GM12878 (cell line): ENCODE data around the gene DLG2. TPM values are rescaled to one million over a fixed set of nuclear protein-coding genes. Genes with fewer than 3 reads are reported as not detected.

Experiments
- ATAC-seq: fragments of 200-7000 bp; cut with Tn5 transposase; 3 replicates; pipeline ENCODE4 v1.9.1; 2020; ENCODE audit warnings: mild to moderate bottlenecking, moderate library complexity
- BruUV-seq: library from RNA; stranded (reverse); fragments of 400-500 nt; replicated peaks from 2 replicates; lab custom pipeline; 2021; lab: Mats Ljungman, UMichigan
- CTCF ChIA-PET: fragments of 300-600 bp; sonication (Branson Sonifier 250); formaldehyde crosslinking; extraction: SDS; loops from one replicate; lab custom pipeline; 2021; ENCODE audit warnings: inconsistent platforms; lab: Yijun Ruan, JAX
- POLR2A ChIA-PET: fragments of 350-600 bp; formaldehyde crosslinking; extraction: SDS; loops from one replicate; lab custom pipeline; 2021; ENCODE audit warnings: inconsistent platforms; lab: Charles Lee
- RAD21 ChIA-PET: fragments of 300-600 bp; sonication (Branson Sonifier 250); formaldehyde crosslinking; loops from one replicate; lab custom pipeline; 2023; ENCODE audit warnings: antibody characterized with exemption; ENCODE audit not compliant: unreplicated experiment; lab: Charles Lee
- SMC1A ChIA-PET: fragments of 300-600 bp; sonication (Branson Sonifier 250); formaldehyde crosslinking; loops from one replicate; lab custom pipeline; 2023; ENCODE audit not compliant: unreplicated experiment, uncharacterized antibody; lab: Charles Lee
- DNase-seq: peaks from one replicate; pipeline ENCODE4 v3.0.0-alpha.2; 2011; ENCODE audit warnings: low read depth, low spot score
- FAIRE-seq: peaks from 3 replicates; lab custom pipeline; 2011; peaks lifted over from hg19 to GRCh38; lab: Jason Lieb, UNC
- H2AFZ ChIP-seq: 2 replicates; pipeline ENCODE4 v1.6.0; 2011; ENCODE audit warnings: low read depth, low read length, control low read depth; ENCODE audit not compliant: control insufficient read depth
- H3K27ac ChIP-seq: 2 replicates; pipeline ENCODE4 v1.5.1; 2011; ENCODE audit warnings: control low read depth; ENCODE audit not compliant: control insufficient read depth, insufficient read depth
- H3K27me3 ChIP-seq, 2 experiments: replicated peaks in 1 of 2; 2 replicates each; pipeline versions ENCODE4 v1.6.0 to v1.6.1; 2011; ENCODE audit warnings: low read length in 1 of 2; ENCODE audit not compliant: control insufficient read depth in 2 of 2, insufficient read depth in 2 of 2
- H3K36me3 ChIP-seq, 2 experiments: 2 replicates each; pipeline ENCODE4 v1.5.1; 2011; ENCODE audit warnings: low read length in 1 of 2; ENCODE audit not compliant: control insufficient read depth in 2 of 2, insufficient read depth in 2 of 2
- H3K4me1 ChIP-seq: 2 replicates; pipeline ENCODE4 v1.6.1; 2011; ENCODE audit warnings: mild to moderate bottlenecking, low read length, moderate library complexity, mixed read lengths; ENCODE audit not compliant: control insufficient read depth, insufficient read depth
- H3K4me2 ChIP-seq: 2 replicates; pipeline ENCODE4 v1.6.0; 2011; ENCODE audit warnings: control low read depth; ENCODE audit not compliant: control insufficient read depth, insufficient read depth
- H3K4me3 ChIP-seq: fragments of 200-600 bp; sonication (generic); 2 replicates; pipeline ENCODE4 v1.5.1; 2016
- H3K79me2 ChIP-seq: 2 replicates; pipeline ENCODE4 v1.6.0; 2011; ENCODE audit warnings: low read length; ENCODE audit not compliant: control insufficient read depth, insufficient read depth
- H3K9ac ChIP-seq: 2 replicates; pipeline ENCODE4 v1.8.0; 2011; ENCODE audit warnings: low read length, control low read depth, mixed read lengths; ENCODE audit not compliant: control insufficient read depth, insufficient read depth
- H3K9me3 ChIP-seq: replicated peaks from 3 replicates; pipeline ENCODE4 v1.5.1; 2011; ENCODE audit warnings: mild to moderate bottlenecking, low read length; ENCODE audit not compliant: control insufficient read depth, insufficient read depth
- H4K20me1 ChIP-seq: 2 replicates; pipeline ENCODE4 v1.6.0; 2011; ENCODE audit not compliant: control insufficient read depth, insufficient read depth
- ATF7 ChIP-seq: fragments of 450-650 bp; IDR thresholded peaks from 2 replicates; pipeline ENCODE4 v1.6.1; 2016; ENCODE audit warnings: low read depth, mild to moderate bottlenecking
- CBFB ChIP-seq: IDR thresholded peaks from 2 replicates; pipeline ENCODE4 v1.6.1; 2016; ENCODE audit warnings: antibody characterized with exemption, low read depth
- EGR1 ChIP-seq, 2 experiments: IDR thresholded peaks; 1 replicate in 1 of 2; 2 replicates in 1 of 2; pipeline ENCODE4 v1.6.1; 2011 to 2012; ENCODE audit warnings: low read depth in 2 of 2, low read length in 2 of 2, borderline replicate concordance in 1 of 2, mild to moderate bottlenecking in 1 of 2, moderate library complexity in 1 of 2
- FOS ChIP-seq: IDR thresholded peaks from 3 replicates; pipeline ENCODE4 v1.6.1; 2011; ENCODE audit warnings: borderline replicate concordance; ENCODE audit not compliant: insufficient read length; ENCODE audit errors: extremely low read depth
- HDAC6 ChIP-seq: fragments of 200-600 bp; sonication (generic); IDR thresholded peaks from one replicate; pipeline ENCODE4 v1.8.0; 2017; ENCODE audit warnings: antibody characterized with exemption; ENCODE audit not compliant: unreplicated experiment
- NBN ChIP-seq: fragments of 450-650 bp; IDR thresholded peaks from 2 replicates; pipeline ENCODE4 v1.6.1; 2016
- NR2C1 ChIP-seq: fragments of 450-650 bp; IDR thresholded peaks from 2 replicates; pipeline ENCODE4 v1.6.1; 2017; ENCODE audit warnings: antibody characterized with exemption, mild to moderate bottlenecking, moderate library complexity
- NRF1 ChIP-seq: conservative IDR thresholded peaks from 2 replicates; pipeline ENCODE4 v1.6.1; 2011; ENCODE audit warnings: mild to moderate bottlenecking, low read depth, low read length, improper control_type of control experiment
- SREBF1 ChIP-seq: IDR thresholded peaks from 2 replicates; pipeline ENCODE4 v1.6.1; 2012; ENCODE audit warnings: mild to moderate bottlenecking, low read length
- SUZ12 ChIP-seq: fragments of 200-600 bp; sonication (generic); IDR thresholded peaks from one replicate; pipeline ENCODE4 v1.6.1; 2018; ENCODE audit warnings: antibody characterized with exemption, mild to moderate bottlenecking; ENCODE audit not compliant: unreplicated experiment
- WGBS: methylation state at CpG from one replicate; pipeline ENCODE4 v1.1.6; 2016; ENCODE audit warnings: low lambda C conversion rate; ENCODE audit not compliant: insufficient replicate concordance, insufficient coverage; ENCODE audit errors: missing lambda C conversion rate; 5-methylcytosine and 5-hydroxymethylcytosine counted together
- in situ Hi-C: fragments of 300-500 bp; cut with MboI; formaldehyde crosslinking; loops from 9 replicates; pipeline ENCODE4 v1.14.3; 2018; ENCODE audit warnings: mixed read lengths
- intact Hi-C: fragments of 100-400 bp; cut with micrococcal nuclease; formaldehyde crosslinking; loops from one replicate; pipeline ENCODE4 v1.14.2; 2022; ENCODE audit not compliant: unreplicated experiment
- polyA plus RNA-seq, 11 experiments: library from polyadenylated mRNA; depleted of rRNA in 4 of 11; unstranded in 6 of 11; stranded (reverse) in 5 of 11; fragments of >200 nt; fragmentation: Nextera tagmentation in 4 of 11; fragmentation: Illumina TruSeq in 1 of 11; extraction: Ambion mirVana in 4 of 11; extraction: Trizol in 1 of 11; gene quantifications; 1 replicate in 1 of 11; 2 replicates in 10 of 11; pipeline versions ENCODE4 v1.2.1 to v1.2.3, GENCODE V29; 2011 to 2016; ENCODE audit warnings: inconsistent platforms in 2 of 11, missing spikeins in 2 of 11, low read depth in 1 of 11
- total RNA-seq, 4 experiments: library from RNA; depleted of rRNA in 3 of 4; stranded (reverse); fragments of >200 nt in 3 of 4; fragmentation: Illumina TruSeq in 1 of 4; extraction: Trizol in 1 of 4; gene quantifications; 2 replicates each; pipeline versions ENCODE4 v1.2.1 to v1.2.3, GENCODE V29; 2013 to 2021
- TF ChIP-seq, protein P1 (sequence below): IDR thresholded peaks from 2 replicates; pipeline ENCODE4 v1.6.1; 2011; ENCODE audit warnings: low read depth, mild to moderate bottlenecking, low read length, moderate library complexity, borderline replicate concordance; ENCODE audit errors: extremely low read depth

DLG2 gene
- total and polyA plus RNA-seq, 10 of the 15 experiments (the other 5 are each of a cell fraction or from before 2014, with no cell fraction given) = 0.09 to 0.98 (median 0.35) TPM

DNA sequence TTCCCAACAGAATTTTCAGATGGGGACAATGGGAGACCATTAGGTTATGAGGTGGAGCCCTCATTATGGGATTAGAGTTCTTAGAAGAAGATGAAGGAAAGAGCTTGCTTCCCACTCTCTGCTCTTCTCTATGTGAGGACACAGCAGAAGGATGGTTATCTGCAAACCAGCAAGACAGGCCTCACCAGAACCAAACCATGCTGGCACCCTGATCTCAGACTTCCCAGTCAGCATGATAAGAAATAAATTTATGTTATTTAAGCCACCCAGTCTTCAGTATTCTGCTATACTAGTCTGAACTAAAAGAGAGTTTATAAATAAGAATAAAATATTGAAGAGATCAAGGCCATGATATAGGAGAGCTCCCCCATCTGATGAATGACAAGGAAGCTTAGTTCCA lies 1394.6 kb downstream of the DLG2 start:
- no peaks in the 10 kb centered on the region for H3K36me3 ChIP-seq
- FAIRE-seq = no peak
- intact Hi-C loops = no loop called here
- no peak for ATAC-seq
- ChIA-PET CTCF (interaction anchor here (1.8 to 2.4 kb wide), 2 partner anchors 9 to 60 kb away, joined by 5 read pairs; no protein-coding TSS in a partner anchor), RAD21 (no interaction called here), POLR2A (no interaction called here), SMC1A (no interaction called here)
- H3K4me1 ChIP-seq = no peaks in the 10 kb centered on the region
- H4K20me1 ChIP-seq = no peaks in the 10 kb centered on the region
- no peaks in the 10 kb centered on the region for H3K9me3 ChIP-seq
- no peak overlapping the region for H3K4me3 ChIP-seq
- no peak overlapping the region for H3K4me2 ChIP-seq
- no peaks in the 10 kb centered on the region for H3K79me2 ChIP-seq
- DNase-seq = no peak
- H3K27ac ChIP-seq = no peak overlapping the region
- in situ Hi-C loops = no loop called here
- H3K9ac ChIP-seq = no peak overlapping the region
- no peaks in the 10 kb centered on the region for H3K27me3 ChIP-seq
- no peak overlapping the region for H2AFZ ChIP-seq
- TF ChIP-seq SREBF1 = no peak
- no peak for TF ChIP-seq CBFB
- TF ChIP-seq, all 136 proteins: peak for 0
- no TSS peak for BruUV-seq

DNA sequence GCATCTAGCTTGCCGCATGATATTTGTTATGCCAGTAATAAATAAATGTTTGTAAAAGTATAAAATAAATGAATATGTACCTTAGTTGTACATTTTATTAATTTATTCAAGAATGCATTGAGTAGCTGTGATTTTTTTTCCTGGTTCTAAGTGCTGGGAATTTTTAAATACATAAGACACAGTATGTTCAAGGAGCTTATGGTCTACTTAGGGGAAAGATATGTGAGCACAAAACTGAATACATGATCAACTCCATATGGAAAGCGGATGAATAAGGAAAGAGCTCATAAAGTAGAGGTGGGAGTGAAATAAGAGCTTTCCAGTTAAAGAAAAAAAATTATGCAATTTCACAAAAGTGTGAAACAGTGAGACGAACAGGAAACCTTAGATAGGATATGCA lies 1396.7 kb downstream of the DLG2 start:
- BruUV-seq = no TSS peak
- TF ChIP-seq NR2C1 (no peak), SUZ12 (no peak), EGR1 (IDR thresholded peaks at IDR 0.05; ENCODE audit: borderline replicate concordance in 1 of 2, low read depth in 2 of 2, low read length in 2 of 2) (no peak), NBN (no peak), FOS (no peak), HDAC6 (no peak), NRF1 (no peak), ATF7 (no peak)
- TF ChIP-seq, protein P1, sequence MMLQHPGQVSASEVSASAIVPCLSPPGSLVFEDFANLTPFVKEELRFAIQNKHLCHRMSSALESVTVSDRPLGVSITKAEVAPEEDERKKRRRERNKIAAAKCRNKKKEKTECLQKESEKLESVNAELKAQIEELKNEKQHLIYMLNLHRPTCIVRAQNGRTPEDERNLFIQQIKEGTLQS = no peak
- ChIA-PET POLR2A (no interaction called here), RAD21 (no interaction called here), SMC1A (interaction anchor here (1.0 kb wide), 1 partner anchor 62 kb away, joined by 3 read pairs; no protein-coding TSS in a partner anchor), CTCF (interaction anchor here (2.4 kb wide), 1 partner anchor 11 kb away, joined by 5 read pairs; no protein-coding TSS in a partner anchor)
- no peak overlapping the region for H3K4me2 ChIP-seq
- no peak for DNase-seq
- 55% methylated on average over 3 of the region's 3 CpGs for WGBS
- no peaks in the 10 kb centered on the region for H3K4me1 ChIP-seq
- no peaks in the 10 kb centered on the region for H4K20me1 ChIP-seq
- no peak overlapping the region for H3K4me3 ChIP-seq
- in situ Hi-C loops = no loop called here
- no peaks in the 10 kb centered on the region for H3K79me2 ChIP-seq
- H3K27me3 ChIP-seq = no peaks in the 10 kb centered on the region
- intact Hi-C loops = no loop called here
- no peak for FAIRE-seq
- H3K9ac ChIP-seq = no peak overlapping the region
- no peaks in the 10 kb centered on the region for H3K9me3 ChIP-seq
- H3K36me3 ChIP-seq = no peaks in the 10 kb centered on the region
- ATAC-seq = no peak
- no peak overlapping the region for H2AFZ ChIP-seq
- no peak overlapping the region for H3K27ac ChIP-seq
